Endothelial cell of umbilical vein (primary cell): ENCODE measurements around the gene FIBCD1. TPM values are rescaled to one million over a fixed set of nuclear protein-coding genes. Genes with fewer than 3 reads are reported as not detected.

Source experiments
- BruUV-seq: library from RNA; stranded (reverse); fragments of 400-500 nt; replicated peaks from 2 replicates; lab custom pipeline; 2021; lab: Mats Ljungman, UMichigan
- CTCF ChIA-PET: fragments of 300-600, 350-600 bp; sonication (Branson Sonifier 250); formaldehyde crosslinking; loops from one replicate; lab custom pipeline; 2021; ENCODE audit warnings: antibody characterized with exemption, inconsistent platforms; lab: Charles Lee
- POLR2A ChIA-PET: fragments of 300-600, 350-600 bp; sonication (Branson Sonifier 250); formaldehyde crosslinking; loops from one replicate; lab custom pipeline; 2021; ENCODE audit warnings: antibody characterized with exemption, inconsistent platforms; lab: Charles Lee
- DNase-seq: peaks from one replicate; pipeline ENCODE4 v3.0.0-alpha.2; 2011; ENCODE audit warnings: low read depth, low spot score
- FAIRE-seq: peaks from 2 replicates; lab custom pipeline; 2011; peaks lifted over from hg19 to GRCh38; lab: Jason Lieb, UNC
- H2AFZ ChIP-seq: 2 replicates; pipeline ENCODE4 v1.6.0; 2012; ENCODE audit warnings: low read depth, low read length, control low read depth, inconsistent platforms
- H3K27ac ChIP-seq: 2 replicates; pipeline ENCODE4 v1.5.1; 2011; ENCODE audit warnings: low read depth, mild to moderate bottlenecking, control low read depth, low read length, moderate library complexity; ENCODE audit not compliant: insufficient read depth
- H3K27me3 ChIP-seq, 2 experiments: 2 replicates each; pipeline versions ENCODE4 v1.6.0 to v1.6.1; 2011; ENCODE audit warnings: low read length in 2 of 2, mixed read lengths in 1 of 2; ENCODE audit not compliant: control insufficient read depth in 2 of 2, insufficient read depth in 2 of 2
- H3K36me3 ChIP-seq, 2 experiments: 2 replicates in 1 of 2; 3 replicates in 1 of 2; pipeline ENCODE4 v1.5.1; 2011; ENCODE audit warnings: low read length in 2 of 2, mild to moderate bottlenecking in 1 of 2, moderate library complexity in 1 of 2; ENCODE audit not compliant: control insufficient read depth in 2 of 2, insufficient read depth in 2 of 2; ENCODE audit errors: extremely low read depth in 1 of 2
- H3K4me1 ChIP-seq: 3 replicates; pipeline ENCODE4 v1.5.1; 2011; ENCODE audit warnings: mild to moderate bottlenecking, low read length; ENCODE audit not compliant: control insufficient read depth, insufficient read depth; ENCODE audit errors: extremely low read depth
- H3K4me2 ChIP-seq: 2 replicates; pipeline ENCODE4 v1.6.1; 2011; ENCODE audit warnings: low read length, control low read depth, mixed read lengths; ENCODE audit not compliant: insufficient read depth
- H3K4me3 ChIP-seq, 3 experiments: fragments of 200-600 bp in 1 of 3; sonication (generic), shearing (Covaris generic) in 1 of 3; replicated peaks in 1 of 3; 2 replicates each; pipeline ENCODE4 v1.5.1; 2011 to 2016; ENCODE audit warnings: control low read depth in 3 of 3, low read length in 3 of 3, mild to moderate bottlenecking in 2 of 3, inconsistent platforms in 1 of 3, low read depth in 1 of 3, moderate library complexity in 1 of 3; ENCODE audit not compliant: insufficient read depth in 1 of 3
- H3K79me2 ChIP-seq: 2 replicates; pipeline ENCODE4 v1.6.0; 2012; ENCODE audit warnings: low read length, inconsistent platforms; ENCODE audit not compliant: control insufficient read depth, insufficient read depth
- H3K9ac ChIP-seq: replicated peaks from 2 replicates; pipeline ENCODE3; 2011; ENCODE audit warnings: low read length, control low read depth; ENCODE audit not compliant: insufficient read depth; ENCODE audit errors: extremely low read depth
- H3K9me1 ChIP-seq: replicated peaks from 3 replicates; pipeline ENCODE4 v1.6.0; 2011; ENCODE audit warnings: mild to moderate bottlenecking, low read length; ENCODE audit not compliant: control insufficient read depth, insufficient read depth; ENCODE audit errors: extremely low read depth
- H3K9me3 ChIP-seq: replicated peaks from 2 replicates; pipeline ENCODE4 v1.5.1; 2012; ENCODE audit warnings: low read length, inconsistent platforms; ENCODE audit not compliant: control insufficient read depth, insufficient read depth
- H4K20me1 ChIP-seq: replicated peaks from 2 replicates; pipeline ENCODE3; 2011; ENCODE audit warnings: mild to moderate bottlenecking, low read length; ENCODE audit not compliant: control insufficient read depth, insufficient read depth; ENCODE audit errors: extremely low read depth
- EZH2 ChIP-seq: IDR thresholded peaks from 2 replicates; pipeline ENCODE4 v1.6.1; 2012; ENCODE audit warnings: borderline replicate concordance, low read depth, mild to moderate bottlenecking, moderate library complexity, low read length, inconsistent platforms; ENCODE audit not compliant: severe bottlenecking
- FOS ChIP-seq: IDR thresholded peaks from 2 replicates; pipeline ENCODE4 v1.6.1; 2011; ENCODE audit warnings: mild to moderate bottlenecking, low read length, moderate library complexity, borderline replicate concordance; ENCODE audit not compliant: insufficient read depth
- GATA2 ChIP-seq: IDR thresholded peaks from 2 replicates; pipeline ENCODE4 v1.7.0; 2011; ENCODE audit warnings: low read depth, mild to moderate bottlenecking, moderate library complexity, mixed read lengths, low read length; ENCODE audit not compliant: insufficient read length, insufficient read depth
- JUN ChIP-seq: IDR thresholded peaks from 2 replicates; pipeline ENCODE4 v1.6.1; 2011; ENCODE audit warnings: borderline replicate concordance, low read depth; ENCODE audit not compliant: insufficient read length, insufficient read depth
- MYC ChIP-seq: IDR thresholded peaks from one replicate; pipeline ENCODE4 v1.6.1; 2011; ENCODE audit warnings: mild to moderate bottlenecking, low read depth, low read length
- POLR2A ChIP-seq: IDR thresholded peaks from 2 replicates; pipeline ENCODE4 v1.6.1; 2012; ENCODE audit warnings: low read depth, mild to moderate bottlenecking, control low read depth, low read length
- POLR2AphosphoS5 ChIP-seq: IDR thresholded peaks from 2 replicates; pipeline ENCODE4 v1.6.1; 2012; ENCODE audit warnings: low read depth, mild to moderate bottlenecking, control low read depth, low read length, moderate library complexity; ENCODE audit not compliant: insufficient read depth
- dilution Hi-C: fragments of 300-500 bp; cut with MboI; formaldehyde crosslinking; loops from one replicate; pipeline ENCODE4 v1.15.0; 2019; ENCODE audit warnings: low sequenced_read_pairs; ENCODE audit not compliant: extremely low pct_ligation_motif_present
- intact Hi-C: fragments of 100-400 bp; cut with micrococcal nuclease; formaldehyde crosslinking; loops from one replicate; pipeline ENCODE4 v1.10.0; 2022
- polyA plus RNA-seq, 4 experiments: library from polyadenylated mRNA; depleted of rRNA in 3 of 4; stranded (reverse) in 3 of 4; unstranded in 1 of 4; fragments of >200 nt; gene quantifications; 2 replicates each; pipeline versions ENCODE4 v1.2.1 to v1.2.3, GENCODE V29; 2011 to 2012; ENCODE audit warnings: missing spikeins in 1 of 4
- total RNA-seq: library from RNA; stranded (reverse); gene quantifications from 2 replicates; pipeline ENCODE4 v1.2.3, GENCODE V29; 2021
- TF ChIP-seq, protein P1 (sequence below), 2 donors: IDR thresholded peaks; 1 replicate in 1 of 2; 2 replicates in 1 of 2; pipeline ENCODE4 v1.5.1; 2011; ENCODE audit warnings: low read length in 2 of 2, mild to moderate bottlenecking in 2 of 2, moderate library complexity in 2 of 2, control low read depth in 1 of 2, inconsistent platforms in 1 of 2, low read depth in 1 of 2; ENCODE audit not compliant: insufficient read depth in 1 of 2; ENCODE audit errors: extremely low read depth in 1 of 2
- TF ChIP-seq, protein P2 (sequence below): IDR thresholded peaks from 2 replicates; pipeline ENCODE4 v1.6.1; 2011; ENCODE audit not compliant: insufficient read depth, insufficient read length

FIBCD1 gene
- total and polyA plus RNA-seq, 2 donors (not counting 3 experiments of a cell fraction or from before 2014, with no cell fraction given), result 0.14 TPM; not detected in 1

GRCh38 chr9:130903194-130904069 is 35.6 kb downstream of the FIBCD1 start:
- H3K27ac ChIP-seq, result no peak overlapping the region
- H3K4me1 ChIP-seq, result no peaks in the 10 kb centered on the region
- no peaks in the 10 kb centered on the region for H3K36me3 ChIP-seq
- no peaks in the 10 kb centered on the region for H3K9me3 ChIP-seq
- no peak overlapping the region for H3K4me2 ChIP-seq
- intact Hi-C loops (no loop called here), dilution Hi-C loops (no loop called here)
- no TSS peak for BruUV-seq
- H3K4me3 ChIP-seq, result no peak overlapping the region
- no peak for DNase-seq
- H3K9ac ChIP-seq, result no peak overlapping the region
- ChIA-PET CTCF (interaction anchor here (1.3 kb wide), 1 partner anchor 143 kb away, joined by 3 read pairs; no protein-coding TSS in a partner anchor), POLR2A (no interaction called here)
- peaks cover 0 to 2% of the 10 kb centered on the region in 2 experiments for H3K27me3 ChIP-seq
- no peaks in the 10 kb centered on the region for H3K9me1 ChIP-seq
- H2AFZ ChIP-seq, result no peak overlapping the region
- TF ChIP-seq, protein P1, sequence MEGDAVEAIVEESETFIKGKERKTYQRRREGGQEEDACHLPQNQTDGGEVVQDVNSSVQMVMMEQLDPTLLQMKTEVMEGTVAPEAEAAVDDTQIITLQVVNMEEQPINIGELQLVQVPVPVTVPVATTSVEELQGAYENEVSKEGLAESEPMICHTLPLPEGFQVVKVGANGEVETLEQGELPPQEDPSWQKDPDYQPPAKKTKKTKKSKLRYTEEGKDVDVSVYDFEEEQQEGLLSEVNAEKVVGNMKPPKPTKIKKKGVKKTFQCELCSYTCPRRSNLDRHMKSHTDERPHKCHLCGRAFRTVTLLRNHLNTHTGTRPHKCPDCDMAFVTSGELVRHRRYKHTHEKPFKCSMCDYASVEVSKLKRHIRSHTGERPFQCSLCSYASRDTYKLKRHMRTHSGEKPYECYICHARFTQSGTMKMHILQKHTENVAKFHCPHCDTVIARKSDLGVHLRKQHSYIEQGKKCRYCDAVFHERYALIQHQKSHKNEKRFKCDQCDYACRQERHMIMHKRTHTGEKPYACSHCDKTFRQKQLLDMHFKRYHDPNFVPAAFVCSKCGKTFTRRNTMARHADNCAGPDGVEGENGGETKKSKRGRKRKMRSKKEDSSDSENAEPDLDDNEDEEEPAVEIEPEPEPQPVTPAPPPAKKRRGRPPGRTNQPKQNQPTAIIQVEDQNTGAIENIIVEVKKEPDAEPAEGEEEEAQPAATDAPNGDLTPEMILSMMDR (IDR thresholded peaks at IDR 0.05; ENCODE audit: extremely low read depth in 1 of 2, insufficient read depth in 1 of 2, low read depth in 1 of 2, low read length in 2 of 2), result no peak
- TF ChIP-seq POLR2AphosphoS5 (no peak), JUN (no peak), GATA2 (no peak), FOS (no peak), POLR2A (no peak), EZH2 (no peak), MYC (no peak)
- TF ChIP-seq, protein P2, sequence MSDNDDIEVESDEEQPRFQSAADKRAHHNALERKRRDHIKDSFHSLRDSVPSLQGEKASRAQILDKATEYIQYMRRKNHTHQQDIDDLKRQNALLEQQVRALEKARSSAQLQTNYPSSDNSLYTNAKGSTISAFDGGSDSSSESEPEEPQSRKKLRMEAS, result no peak
- H4K20me1 ChIP-seq, result no peaks in the 10 kb centered on the region
- no peak for FAIRE-seq
- no peaks in the 10 kb centered on the region for H3K79me2 ChIP-seq
